Smooth muscle cell (in vitro differentiated cells): ENCODE results near the gene RNF39. TPM values are rescaled to one million over a fixed set of nuclear protein-coding genes. Genes with fewer than 3 reads are reported as not detected.

Experiments
- DNase-seq: peaks from one replicate; lab custom pipeline; 2025; ENCODE audit not compliant: unreplicated experiment; lab: John Stamatoyannopoulos, UW
- H2AFZ ChIP-seq: fragments of 200-600 bp; sonication (generic); 2 replicates; pipeline ENCODE4 v1.6.0; 2016; ENCODE audit warnings: antibody characterized with exemption, low read depth, mild to moderate bottlenecking
- H3F3A ChIP-seq: fragments of 200-600 bp; sonication (generic); 2 replicates; pipeline ENCODE4 v1.6.0; 2017; ENCODE audit warnings: antibody characterized with exemption, low read depth
- H3K27ac ChIP-seq: fragments of 200-600 bp; sonication (generic); 2 replicates; pipeline ENCODE4 v1.5.1; 2016; ENCODE audit warnings: low read depth, mild to moderate bottlenecking
- H3K27me3 ChIP-seq: fragments of 200-600 bp; sonication (generic); 2 replicates; pipeline ENCODE4 v1.6.1; 2016; ENCODE audit warnings: low read depth, mild to moderate bottlenecking
- H3K36me3 ChIP-seq: fragments of 200-600 bp; sonication (generic); 2 replicates; pipeline ENCODE4 v1.5.1; 2016; ENCODE audit warnings: low read depth
- H3K4me1 ChIP-seq: fragments of 200-600 bp; sonication (generic); 2 replicates; pipeline ENCODE4 v1.5.1; 2016; ENCODE audit warnings: low read depth
- H3K4me2 ChIP-seq: fragments of 200-600 bp; sonication (generic); 2 replicates; pipeline ENCODE4 v1.6.0; 2016; ENCODE audit warnings: mild to moderate bottlenecking
- H3K4me3 ChIP-seq: fragments of 200-600 bp; sonication (generic); 2 replicates; pipeline ENCODE4 v1.5.1; 2016; ENCODE audit warnings: mild to moderate bottlenecking
- H3K79me2 ChIP-seq: fragments of 200-600 bp; sonication (generic); 2 replicates; pipeline ENCODE4 v1.6.0; 2016; ENCODE audit warnings: low read depth, mild to moderate bottlenecking
- H3K9ac ChIP-seq: fragments of 200-600 bp; sonication (generic); 2 replicates; pipeline ENCODE4 v1.6.0; 2016; ENCODE audit warnings: low read depth
- H3K9me3 ChIP-seq: fragments of 200-600 bp; sonication (generic); replicated peaks from 2 replicates; pipeline ENCODE4 v1.5.1; 2016; ENCODE audit warnings: low read depth
- H4K20me1 ChIP-seq: fragments of 200-600 bp; sonication (generic); 2 replicates; pipeline ENCODE4 v1.6.0; 2016; ENCODE audit warnings: low read depth
- CTCF ChIP-seq: fragments of 200-600 bp; sonication (generic); IDR thresholded peaks from 2 replicates; pipeline ENCODE4 v1.5.1; 2017; ENCODE audit warnings: borderline replicate concordance, mild to moderate bottlenecking, antibody characterized with exemption; ENCODE audit not compliant: insufficient read depth, poor library complexity, severe bottlenecking
- WGBS: methylation state at CpG from one replicate; pipeline ENCODE4 v1.1.7; 2016; ENCODE audit warnings: low lambda C conversion rate; 5-methylcytosine and 5-hydroxymethylcytosine counted together
- polyA plus RNA-seq: library from polyadenylated mRNA; unstranded; fragments of >200 nt; fragmentation: Nextera tagmentation; extraction: Ambion mirVana; gene quantifications from 2 replicates; pipeline ENCODE4 v1.2.1, GENCODE V29; 2016
- total RNA-seq: library from RNA; depleted of rRNA; stranded (reverse); fragments of >200 nt; gene quantifications from 2 replicates; pipeline ENCODE4 v1.2.3, GENCODE V29; 2014

RNF39 gene
- total and polyA plus RNA-seq, 2 experiments from 2014 or later: 0.70 to 0.90 TPM

DNA sequence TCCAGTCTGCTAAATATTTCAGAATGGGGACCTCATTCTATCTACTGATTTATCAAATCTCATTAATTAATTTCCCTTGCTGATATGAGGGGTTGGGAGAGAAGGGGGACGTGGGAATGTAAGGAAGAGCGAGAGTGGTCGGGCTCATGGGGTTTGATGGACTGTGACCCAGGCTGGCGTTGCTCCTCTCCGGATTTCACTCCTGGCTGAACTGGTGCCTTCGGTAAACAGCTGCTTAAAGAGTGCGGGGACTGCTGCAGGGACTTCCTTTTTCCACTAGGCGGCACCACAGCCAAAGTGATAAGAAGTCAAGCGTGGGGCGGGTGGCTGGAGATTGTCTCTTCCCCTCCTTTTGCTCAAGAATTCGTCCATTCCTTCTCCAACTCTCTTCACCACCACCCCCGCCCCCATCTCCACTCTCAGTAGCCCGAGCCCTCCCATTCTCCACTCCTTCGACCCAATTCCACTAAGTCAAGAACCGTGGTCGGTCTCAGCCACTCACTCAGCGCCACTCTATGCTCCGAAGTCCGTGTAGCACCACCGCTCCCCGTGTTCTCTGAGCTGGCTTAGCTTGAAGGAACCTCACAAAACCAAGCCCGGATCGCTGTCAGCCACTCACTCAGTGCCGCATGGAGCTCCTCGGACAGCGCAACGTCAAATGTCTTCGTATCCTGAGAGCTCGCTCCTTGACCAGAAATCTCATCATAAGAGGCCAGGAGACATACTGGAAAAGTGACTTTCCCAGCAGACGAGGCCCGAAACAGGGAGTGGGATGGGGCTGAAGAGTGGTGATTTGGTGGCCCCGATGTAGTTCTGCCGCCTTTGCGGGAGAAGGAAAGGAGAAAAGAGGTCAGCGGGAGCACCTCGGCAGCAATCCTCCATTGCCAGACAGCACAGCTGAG lies 27.7 kb upstream of the RNF39 start:
- H3K4me2 ChIP-seq: peak overlapping the region; percentile 85
- no peaks in the 10 kb centered on the region for H3K36me3 ChIP-seq
- 5% methylated on average over 36 of the region's 36 CpGs for WGBS
- H2AFZ ChIP-seq: peak overlapping the region; percentile 84
- peak; percentile 47 for DNase-seq
- H3K27ac ChIP-seq: no peak overlapping the region
- peak; percentile 83 for TF ChIP-seq CTCF
- no peaks in the 10 kb centered on the region for H4K20me1 ChIP-seq
- no peaks in the 10 kb centered on the region for H3K9me3 ChIP-seq
- H3F3A ChIP-seq: no peaks in the 10 kb centered on the region
- H3K79me2 ChIP-seq: no peaks in the 10 kb centered on the region
- H3K4me1 ChIP-seq: peaks cover 17% of the 10 kb centered on the region
- H3K4me3 ChIP-seq: peak overlapping the region; percentile 51
- H3K27me3 ChIP-seq: peaks cover 77% of the 10 kb centered on the region
- no peak overlapping the region for H3K9ac ChIP-seq

DNA sequence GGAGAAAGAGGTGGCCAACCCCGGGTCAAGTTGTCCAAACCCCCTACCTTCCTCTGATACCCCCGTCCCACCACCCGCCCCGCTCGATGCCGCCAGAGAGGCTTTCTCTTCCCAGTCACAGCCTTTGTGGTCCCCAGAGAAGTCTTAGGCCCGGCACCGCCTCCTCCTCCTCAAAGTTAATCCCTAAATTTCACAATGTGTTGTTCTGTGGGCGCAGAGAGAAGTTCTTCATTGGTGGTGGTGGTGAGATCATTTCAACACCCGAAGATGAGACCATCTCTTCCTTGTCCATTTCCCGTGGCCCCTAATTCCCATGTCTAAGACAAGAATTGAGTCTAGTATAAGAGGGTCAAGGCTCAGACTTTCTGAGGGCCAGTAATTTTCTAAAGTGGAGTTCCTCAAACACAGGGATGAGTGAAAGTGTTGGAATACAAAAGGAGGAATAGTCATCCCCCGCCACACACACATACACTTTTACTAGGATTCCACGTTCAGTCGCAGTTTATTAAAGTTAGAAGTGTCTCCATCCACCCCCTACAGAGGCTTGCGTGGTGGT lies 26.9 kb upstream of the RNF39 start:
- no peaks in the 10 kb centered on the region for H3F3A ChIP-seq
- WGBS: 31% methylated on average over 14 of the region's 15 CpGs
- no peaks in the 10 kb centered on the region for H3K9me3 ChIP-seq
- peak overlapping the region; percentile 84 for H2AFZ ChIP-seq
- no peak overlapping the region for H3K9ac ChIP-seq
- no peak overlapping the region for H3K27ac ChIP-seq
- peak overlapping the region; percentile 85 for H3K4me2 ChIP-seq
- no peak for TF ChIP-seq CTCF
- no peaks in the 10 kb centered on the region for H3K36me3 ChIP-seq
- peaks cover 79% of the 10 kb centered on the region for H3K27me3 ChIP-seq
- H3K79me2 ChIP-seq: no peaks in the 10 kb centered on the region
- DNase-seq: no peak
- H3K4me3 ChIP-seq: peak overlapping the region; percentile 51
- H4K20me1 ChIP-seq: no peaks in the 10 kb centered on the region
- peaks cover 17% of the 10 kb centered on the region for H3K4me1 ChIP-seq

- no peak for TF ChIP-seq CTCF
- H3K9ac ChIP-seq: no peak overlapping the region
These were observed 26.2 kb upstream of the RNF39 start for GRCh38 chr6:30101444-30102413.

More at GRCh38 chr6:30101444-30102413, 26.2 kb upstream of the RNF39 start:
- Histone ChIP-seq H4K20me1 (no peaks in the 10 kb centered on the region), H3K9me3 (no peaks in the 10 kb centered on the region), H3K4me2 (peak overlapping the region; percentile 85), H3K4me3 (peak overlapping the region; percentile 51), H3K36me3 (no peaks in the 10 kb centered on the region), H3K27ac (no peak overlapping the region), H2AFZ (peak overlapping the region; percentile 84), H3F3A (no peaks in the 10 kb centered on the region), H3K79me2 (no peaks in the 10 kb centered on the region), H3K27me3 (peaks cover 83% of the 10 kb centered on the region), H3K4me1 (peaks cover 17% of the 10 kb centered on the region)
- DNase-seq: peak; percentile 75
- 5% methylated on average over 51 of the region's 51 CpGs for WGBS
